ENCODE results near the gene TRA2A.
"Not testable (repeated sequence)": the region's sequence is repeated elsewhere in the genome, so short reads cannot be mapped to it uniquely, and the experiment has no call there.

The TRA2A gene

DNA sequence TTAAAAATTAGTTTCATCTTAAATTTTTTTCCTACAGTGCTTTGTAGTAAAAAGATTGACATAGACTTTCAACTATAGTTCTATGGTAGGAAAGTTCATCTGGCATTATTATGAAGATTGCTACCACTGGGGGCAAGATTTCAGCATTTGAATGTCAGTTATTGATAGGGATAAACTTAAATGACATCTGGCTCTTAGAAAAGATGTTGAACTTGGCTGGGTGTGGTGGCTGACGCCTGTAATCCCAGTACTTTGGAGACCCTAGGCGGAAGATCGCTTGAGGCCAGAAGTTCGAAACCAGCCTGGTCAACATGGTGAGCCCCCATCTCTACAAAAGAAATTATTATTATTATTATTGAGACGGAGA, 1.4 kb upstream of the TRA2A start:
- Histone ChIP-seq H3K27ac (ENCODE audit: low read depth in 2 of 2, low read length in 2 of 2) (no peak overlapping the region), H3K36me3 (ENCODE audit: control insufficient read depth in 2 of 2, insufficient read depth in 2 of 2, low read length in 2 of 2) (no peaks in the 10 kb centered on the region), H3K9me3 (ENCODE audit: control insufficient read depth in 2 of 2, low read length in 2 of 2) (no peaks in the 10 kb centered on the region), H3K4me3 (ENCODE audit: low read length in 2 of 2) (no peak overlapping the region), H3K9ac (ENCODE audit: low read depth in 1 of 2, low read length in 2 of 2) (no peak overlapping the region), H3K4me1 (ENCODE audit: control insufficient read depth in 2 of 2, insufficient read depth in 2 of 2, low read length in 2 of 2) (peaks cover 10 to 11% of the 10 kb centered on the region in 2 donors), H3K27me3 (ENCODE audit: control insufficient read depth in 2 of 2, insufficient read depth in 2 of 2, low read length in 2 of 2) (no peaks in the 10 kb centered on the region)

- Histone ChIP-seq H3K27ac (ENCODE audit: low read depth in 2 of 2, low read length in 2 of 2) (peak overlapping the region in 1 of 2 donors; percentile 99), H3K4me3 (ENCODE audit: low read length in 2 of 2) (peak overlapping the region; percentile 96 to 98), H3K36me3 (ENCODE audit: control insufficient read depth in 2 of 2, insufficient read depth in 2 of 2, low read length in 2 of 2) (no peaks in the 10 kb centered on the region), H3K9ac (ENCODE audit: low read depth in 1 of 2, low read length in 2 of 2) (peak overlapping the region in 1 of 2 donors; percentile 99), H3K9me3 (ENCODE audit: control insufficient read depth in 2 of 2, low read length in 2 of 2) (no peaks in the 10 kb centered on the region), H3K27me3 (ENCODE audit: control insufficient read depth in 2 of 2, insufficient read depth in 2 of 2, low read length in 2 of 2) (no peaks in the 10 kb centered on the region), H3K4me1 (ENCODE audit: control insufficient read depth in 2 of 2, insufficient read depth in 2 of 2, low read length in 2 of 2) (peaks cover 10 to 11% of the 10 kb centered on the region in 2 donors)
Measured at GRCh38 chr7:23532490-23533237, 883 bp upstream of the TRA2A start.

GRCh38 chr7:23531050-23531793, 559 bp downstream of the TRA2A start:
- H3K9ac ChIP-seq (ENCODE audit: low read depth in 1 of 2, low read length in 2 of 2) = peak overlapping the region; percentile 99
- peak overlapping the region; percentile 99 to 100 for H3K27ac ChIP-seq (ENCODE audit: low read depth in 2 of 2, low read length in 2 of 2)
- H3K27me3 ChIP-seq (ENCODE audit: control insufficient read depth in 2 of 2, insufficient read depth in 2 of 2, low read length in 2 of 2) = no peaks in the 10 kb centered on the region
- H3K9me3 ChIP-seq (ENCODE audit: control insufficient read depth in 2 of 2, low read length in 2 of 2) = no peaks in the 10 kb centered on the region
- peak overlapping the region; percentile 96 to 98 for H3K4me3 ChIP-seq (ENCODE audit: low read length in 2 of 2)
- no peaks in the 10 kb centered on the region for H3K36me3 ChIP-seq (ENCODE audit: control insufficient read depth in 2 of 2, insufficient read depth in 2 of 2, low read length in 2 of 2)
- H3K4me1 ChIP-seq (ENCODE audit: control insufficient read depth in 2 of 2, insufficient read depth in 2 of 2, low read length in 2 of 2) = peaks cover 10 to 11% of the 10 kb centered on the region in 2 donors

- Histone ChIP-seq H3K27me3 (ENCODE audit: control insufficient read depth in 2 of 2, insufficient read depth in 2 of 2, low read length in 2 of 2) (no peaks in the 10 kb centered on the region), H3K4me1 (ENCODE audit: control insufficient read depth in 2 of 2, insufficient read depth in 2 of 2, low read length in 2 of 2) (peaks cover 10 to 11% of the 10 kb centered on the region in 2 donors), H3K9ac (ENCODE audit: low read depth in 1 of 2, low read length in 2 of 2) (peak overlapping the region; percentile 99), H3K36me3 (ENCODE audit: control insufficient read depth in 2 of 2, insufficient read depth in 2 of 2, low read length in 2 of 2) (no peaks in the 10 kb centered on the region), H3K27ac (ENCODE audit: low read depth in 2 of 2, low read length in 2 of 2) (peak overlapping the region; percentile 99 to 100), H3K9me3 (ENCODE audit: control insufficient read depth in 2 of 2, low read length in 2 of 2) (no peaks in the 10 kb centered on the region), H3K4me3 (ENCODE audit: low read length in 2 of 2) (peak overlapping the region; percentile 96 to 98)
Measured at GRCh38 chr7:23530405-23530804, 1.4 kb downstream of the TRA2A start.

- no peaks in the 10 kb centered on the region for H3K36me3 ChIP-seq (ENCODE audit: control insufficient read depth in 2 of 2, insufficient read depth in 2 of 2, low read length in 2 of 2)
- H3K4me1 ChIP-seq (ENCODE audit: control insufficient read depth in 2 of 2, insufficient read depth in 2 of 2, low read length in 2 of 2) = peaks cover 10 to 11% of the 10 kb centered on the region in 2 donors
- H3K4me3 ChIP-seq (ENCODE audit: low read length in 2 of 2) = peak overlapping the region in 1 of 2 donors; percentile 96
- H3K27me3 ChIP-seq (ENCODE audit: control insufficient read depth in 2 of 2, insufficient read depth in 2 of 2, low read length in 2 of 2) = no peaks in the 10 kb centered on the region
- no peak overlapping the region for H3K27ac ChIP-seq (ENCODE audit: low read depth in 2 of 2, low read length in 2 of 2)
- H3K9ac ChIP-seq (ENCODE audit: low read depth in 1 of 2, low read length in 2 of 2) = no peak overlapping the region
- H3K9me3 ChIP-seq (ENCODE audit: control insufficient read depth in 2 of 2, low read length in 2 of 2) = no peaks in the 10 kb centered on the region
Measured at GRCh38 chr7:23529262-23529859, 2.4 kb downstream of the TRA2A start.

DNA sequence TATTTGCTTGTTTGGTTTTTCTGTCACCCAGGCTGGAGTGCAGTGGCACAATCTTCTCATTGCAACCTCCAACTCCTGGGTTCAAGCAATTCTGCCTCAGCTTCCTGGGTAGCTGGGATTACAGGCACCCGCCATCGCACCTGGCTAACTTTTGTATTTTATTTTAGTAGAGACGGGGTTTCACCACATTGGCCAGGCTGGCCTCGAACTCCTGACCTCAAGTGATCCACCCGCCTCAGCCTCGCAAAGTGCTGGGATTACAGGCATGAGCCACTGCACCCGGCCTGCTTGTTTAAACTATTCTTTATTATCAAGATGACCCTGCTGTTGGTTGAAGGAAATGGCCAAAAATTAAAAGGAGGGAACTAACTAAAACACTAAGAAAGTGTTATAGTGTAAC, 6.2 kb downstream of the TRA2A start:
- H3K9me3 ChIP-seq (ENCODE audit: control insufficient read depth in 2 of 2, low read length in 2 of 2); H3K9ac ChIP-seq (ENCODE audit: low read depth in 1 of 2, low read length in 2 of 2); H3K4me3 ChIP-seq (ENCODE audit: low read length in 2 of 2); H3K27me3 ChIP-seq (ENCODE audit: control insufficient read depth in 2 of 2, insufficient read depth in 2 of 2, low read length in 2 of 2); H3K27ac ChIP-seq (ENCODE audit: low read depth in 2 of 2, low read length in 2 of 2): not testable (repeated sequence)
- Histone ChIP-seq H3K36me3 (ENCODE audit: control insufficient read depth in 2 of 2, insufficient read depth in 2 of 2, low read length in 2 of 2) (peaks cover 10 to 14% of the 10 kb centered on the region in 2 donors), H3K4me1 (ENCODE audit: control insufficient read depth in 2 of 2, insufficient read depth in 2 of 2, low read length in 2 of 2) (peaks cover 6 to 13% of the 10 kb centered on the region in 2 donors)

- no peaks in the 10 kb centered on the region for H3K9me3 ChIP-seq (ENCODE audit: control insufficient read depth in 2 of 2, low read length in 2 of 2)
- peaks cover 0 to 5% of the 10 kb centered on the region in 2 donors for H3K4me1 ChIP-seq (ENCODE audit: control insufficient read depth in 2 of 2, insufficient read depth in 2 of 2, low read length in 2 of 2)
- peaks cover 12 to 21% of the 10 kb centered on the region in 2 donors for H3K36me3 ChIP-seq (ENCODE audit: control insufficient read depth in 2 of 2, insufficient read depth in 2 of 2, low read length in 2 of 2)
- no peak overlapping the region for H3K9ac ChIP-seq (ENCODE audit: low read depth in 1 of 2, low read length in 2 of 2)
- H3K4me3 ChIP-seq (ENCODE audit: low read length in 2 of 2) = no peak overlapping the region
- no peaks in the 10 kb centered on the region for H3K27me3 ChIP-seq (ENCODE audit: control insufficient read depth in 2 of 2, insufficient read depth in 2 of 2, low read length in 2 of 2)
- no peak overlapping the region for H3K27ac ChIP-seq (ENCODE audit: low read depth in 2 of 2, low read length in 2 of 2)
Measured at GRCh38 chr7:23524473-23524872, 7.3 kb downstream of the TRA2A start.

DNA sequence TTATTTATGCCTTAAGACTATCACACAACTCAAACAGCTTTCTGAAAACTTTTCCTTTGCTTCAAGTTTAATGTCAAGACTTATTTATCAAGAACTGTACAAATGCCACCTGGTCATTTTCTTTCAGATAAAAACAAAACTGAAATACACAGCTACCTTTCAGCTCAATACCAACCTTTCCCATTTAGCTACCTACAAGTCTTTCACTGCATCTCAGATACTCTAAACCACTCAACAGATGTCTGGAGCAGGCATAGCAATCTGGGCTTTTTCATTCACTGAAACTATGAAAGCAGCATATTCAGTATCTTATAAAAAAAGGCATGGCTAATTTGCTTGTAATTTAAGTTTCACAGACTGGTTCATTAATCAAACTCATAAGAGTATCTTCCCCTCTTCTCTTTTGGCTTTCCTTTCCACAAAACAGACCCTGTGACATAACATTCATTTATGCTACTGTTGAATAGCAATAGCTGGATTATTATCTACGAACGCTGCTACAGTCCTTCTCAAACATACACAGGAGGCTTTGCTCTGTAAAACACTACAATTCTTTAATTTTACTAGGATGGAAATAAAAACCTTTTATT, 8.2 kb downstream of the TRA2A start:
- Histone ChIP-seq H3K9me3 (ENCODE audit: control insufficient read depth in 2 of 2, low read length in 2 of 2) (no peaks in the 10 kb centered on the region), H3K4me1 (ENCODE audit: control insufficient read depth in 2 of 2, insufficient read depth in 2 of 2, low read length in 2 of 2) (peaks cover 0 to 2% of the 10 kb centered on the region in 2 donors), H3K27ac (ENCODE audit: low read depth in 2 of 2, low read length in 2 of 2) (no peak overlapping the region)

DNA sequence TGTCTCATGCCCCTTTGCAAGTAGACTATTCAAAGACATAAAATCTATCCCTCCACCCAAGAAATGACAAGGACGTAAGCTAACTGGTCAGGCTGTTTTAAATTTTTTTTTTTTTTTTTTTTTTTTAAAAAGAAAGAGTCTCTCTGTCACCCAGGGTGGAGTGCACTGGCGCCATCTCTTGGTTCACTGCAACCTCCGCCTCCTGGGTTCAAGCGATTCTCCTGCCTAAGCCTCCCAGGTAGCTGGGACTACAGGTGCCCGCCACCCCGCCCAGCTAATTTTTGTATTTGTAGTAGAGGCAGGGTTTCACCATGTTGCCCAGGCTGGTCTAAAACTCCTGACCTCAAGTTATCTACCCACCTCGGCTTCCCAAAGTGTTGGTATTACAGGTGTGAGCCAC, 11.2 kb downstream of the TRA2A start:
- H3K36me3 ChIP-seq (ENCODE audit: control insufficient read depth in 2 of 2, insufficient read depth in 2 of 2, low read length in 2 of 2) = peaks cover 40 to 46% of the 10 kb centered on the region in 2 donors
- no peak overlapping the region for H3K4me3 ChIP-seq (ENCODE audit: low read length in 2 of 2)
- H3K9me3 ChIP-seq (ENCODE audit: control insufficient read depth in 2 of 2, low read length in 2 of 2) = no peaks in the 10 kb centered on the region
- no peaks in the 10 kb centered on the region for H3K27me3 ChIP-seq (ENCODE audit: control insufficient read depth in 2 of 2, insufficient read depth in 2 of 2, low read length in 2 of 2)
- H3K9ac ChIP-seq (ENCODE audit: low read depth in 1 of 2, low read length in 2 of 2) = no peak overlapping the region
- no peak overlapping the region for H3K27ac ChIP-seq (ENCODE audit: low read depth in 2 of 2, low read length in 2 of 2)
- peaks cover 0 to 2% of the 10 kb centered on the region in 2 donors for H3K4me1 ChIP-seq (ENCODE audit: control insufficient read depth in 2 of 2, insufficient read depth in 2 of 2, low read length in 2 of 2)

More for the DNA sequence above, 8.2 kb downstream of the TRA2A start:
- Histone ChIP-seq H3K9ac (ENCODE audit: low read depth in 1 of 2, low read length in 2 of 2) (no peak overlapping the region), H3K36me3 (ENCODE audit: control insufficient read depth in 2 of 2, insufficient read depth in 2 of 2, low read length in 2 of 2) (peaks cover 20 to 30% of the 10 kb centered on the region in 2 donors), H3K27me3 (ENCODE audit: control insufficient read depth in 2 of 2, insufficient read depth in 2 of 2, low read length in 2 of 2) (no peaks in the 10 kb centered on the region), H3K4me3 (ENCODE audit: low read length in 2 of 2) (no peak overlapping the region)

- no peak overlapping the region for H3K9ac ChIP-seq (ENCODE audit: low read depth in 1 of 2, low read length in 2 of 2)
- H3K4me3 ChIP-seq (ENCODE audit: low read length in 2 of 2) = no peak overlapping the region
- H3K27me3 ChIP-seq (ENCODE audit: control insufficient read depth in 2 of 2, insufficient read depth in 2 of 2, low read length in 2 of 2) = no peaks in the 10 kb centered on the region
- peaks cover 57 to 67% of the 10 kb centered on the region in 2 donors for H3K36me3 ChIP-seq (ENCODE audit: control insufficient read depth in 2 of 2, insufficient read depth in 2 of 2, low read length in 2 of 2)
- H3K9me3 ChIP-seq (ENCODE audit: control insufficient read depth in 2 of 2, low read length in 2 of 2) = no peaks in the 10 kb centered on the region
- no peak overlapping the region for H3K27ac ChIP-seq (ENCODE audit: low read depth in 2 of 2, low read length in 2 of 2)
- H3K4me1 ChIP-seq (ENCODE audit: control insufficient read depth in 2 of 2, insufficient read depth in 2 of 2, low read length in 2 of 2) = no peaks in the 10 kb centered on the region
Measured at GRCh38 chr7:23514755-23515154, 17.0 kb downstream of the TRA2A start.
